HepG2 (cell line): ENCODE data around the gene PSMG1.

Source experiments
- ADNP ChIP-seq: sonication (generic); formaldehyde crosslinking; IDR thresholded peaks from 2 replicates; pipeline ENCODE4 v1.4.0; 2020; ENCODE audit warnings: missing genetic modification reagents
- CTCF ChIP-seq: sonication (generic); formaldehyde crosslinking; IDR thresholded peaks from 2 replicates; pipeline ENCODE4 v1.5.0; 2020; ENCODE audit warnings: mild to moderate bottlenecking, missing genetic modification reagents, moderate library complexity
- RAD21 ChIP-seq: fragments of 450-650 bp; formaldehyde crosslinking; IDR thresholded peaks from 2 replicates; pipeline ENCODE4 v1.5.0; 2020; ENCODE audit warnings: mild to moderate bottlenecking
- ZFP41 ChIP-seq: sonication (generic); formaldehyde crosslinking; IDR thresholded peaks from 2 replicates; pipeline ENCODE4 v1.4.0; 2020; ENCODE audit warnings: mild to moderate bottlenecking, missing genetic modification reagents, borderline replicate concordance
- ZNF543 ChIP-seq: sonication (generic); formaldehyde crosslinking; IDR thresholded peaks from 2 replicates; pipeline ENCODE4 v1.4.0; 2020; ENCODE audit warnings: mild to moderate bottlenecking, missing genetic modification reagents

- no peak for TF ChIP-seq ZFP41 (CRISPR knock-in tag)
- no peak for TF ChIP-seq CTCF (CRISPR knock-in tag)
- no peak for TF ChIP-seq RAD21 (CRISPR knock-in tag)
- TF ChIP-seq ZNF543 (CRISPR knock-in tag): no peak
- no peak for TF ChIP-seq ADNP (CRISPR knock-in tag)
Observed at GRCh38 chr21:39126486-39126806, 56.8 kb downstream of the PSMG1 start.
